H1 (cell line): ENCODE measurements around the gene EGFLAM. TPM values are rescaled to one million over a fixed set of nuclear protein-coding genes. Genes with fewer than 3 reads are reported as not detected.

Source experiments
- CTCF ChIA-PET: fragments of 300-600 bp; sonication (Branson Sonifier 250); formaldehyde crosslinking; loops from one replicate; lab custom pipeline; 2021; ENCODE audit not compliant: partially characterized antibody; lab: Charles Lee
- POLR2A ChIA-PET: fragments of 300-600 bp; sonication (Branson Sonifier 250); formaldehyde crosslinking; loops from one replicate; lab custom pipeline; 2021; ENCODE audit warnings: inconsistent platforms; ENCODE audit not compliant: partially characterized antibody; lab: Charles Lee
- DNase-seq, 2 experiments: peaks; one replicate each; pipeline versions ENCODE4 v3.0.0 to v3.0.0-alpha.2; 2010 to 2022; ENCODE audit warnings: low spot score in 2 of 2, low read depth in 1 of 2, mixed read lengths in 1 of 2
- FAIRE-seq: peaks from 2 replicates; lab custom pipeline; 2011; peaks lifted over from hg19 to GRCh38; lab: Jason Lieb, UNC
- H2AFZ ChIP-seq: 2 replicates; pipeline ENCODE4 v1.8.1; 2012; ENCODE audit warnings: low read length, inconsistent platforms
- H2AK5ac ChIP-seq: 2 replicates; pipeline ENCODE4 v1.6.1; 2013; ENCODE audit warnings: low read depth, low read length
- H2BK120ac ChIP-seq: replicated peaks from 2 replicates; pipeline ENCODE3; 2013; ENCODE audit warnings: low read depth, low read length, inconsistent platforms
- H2BK12ac ChIP-seq: 2 replicates; pipeline ENCODE4 v1.6.1; 2013; ENCODE audit warnings: low read depth, low read length
- H2BK15ac ChIP-seq: 2 replicates; pipeline ENCODE4 v1.6.1; 2013; ENCODE audit warnings: low read length
- H2BK20ac ChIP-seq: 2 replicates; pipeline ENCODE4 v1.6.1; 2013; ENCODE audit warnings: low read length
- H2BK5ac ChIP-seq: 2 replicates; pipeline ENCODE4 v1.6.1; 2013; ENCODE audit warnings: low read depth, low read length
- H3K14ac ChIP-seq: 2 replicates; pipeline ENCODE4 v1.6.1; 2013; ENCODE audit warnings: inconsistent platforms; ENCODE audit not compliant: insufficient read length
- H3K18ac ChIP-seq: 2 replicates; pipeline ENCODE4 v1.6.1; 2013; ENCODE audit warnings: low read length; ENCODE audit errors: extremely low read depth
- H3K23ac ChIP-seq: 2 replicates; pipeline ENCODE4 v1.6.1; 2013; ENCODE audit warnings: inconsistent platforms; ENCODE audit not compliant: insufficient read length
- H3K23me2 ChIP-seq: 2 replicates; pipeline ENCODE4 v1.6.1; 2013; ENCODE audit warnings: low read depth, low read length
- H3K27ac ChIP-seq: 2 replicates; pipeline ENCODE4 v1.6.1; 2011; ENCODE audit warnings: low read depth, low read length, inconsistent platforms
- H3K27me3 ChIP-seq, 4 experiments: replicated peaks in 1 of 4; 1 replicate in 1 of 4; 2 replicates in 3 of 4; pipeline versions ENCODE4 v1.6.1 to v1.8.1; 2011 to 2013; ENCODE audit warnings: low read length in 3 of 4, mild to moderate bottlenecking in 3 of 4, inconsistent platforms in 2 of 4, mixed read lengths in 2 of 4, moderate library complexity in 1 of 4; ENCODE audit not compliant: control insufficient read depth in 3 of 4, insufficient read depth in 3 of 4; ENCODE audit errors: extremely low read depth in 1 of 4
- H3K36me3 ChIP-seq, 4 experiments: 2 replicates each; pipeline versions ENCODE4 v1.6.1 to v1.8.1; 2011 to 2013; ENCODE audit warnings: mild to moderate bottlenecking in 4 of 4, low read length in 3 of 4, moderate library complexity in 2 of 4, control low read depth in 1 of 4, inconsistent platforms in 1 of 4; ENCODE audit not compliant: insufficient read depth in 4 of 4, control insufficient read depth in 2 of 4
- H3K4ac ChIP-seq: replicated peaks from 2 replicates; pipeline ENCODE3; 2013; ENCODE audit warnings: low read length, low read depth, mixed read lengths, inconsistent platforms; ENCODE audit not compliant: insufficient read length
- H3K4me1 ChIP-seq, 4 experiments: replicated peaks in 1 of 4; 1 replicate in 1 of 4; 2 replicates in 3 of 4; pipeline versions ENCODE4 v1.6.1 to v1.8.1; 2011 to 2013; ENCODE audit warnings: low read length in 3 of 4, inconsistent platforms in 2 of 4, mixed read lengths in 1 of 4; ENCODE audit not compliant: insufficient read depth in 4 of 4, control insufficient read depth in 3 of 4
- H3K4me2 ChIP-seq, 2 experiments: 2 replicates each; pipeline versions ENCODE4 v1.6.1 to v1.8.1; 2011 to 2013; ENCODE audit warnings: low read depth in 2 of 2, low read length in 2 of 2, control low read depth in 1 of 2, inconsistent platforms in 1 of 2, mild to moderate bottlenecking in 1 of 2; ENCODE audit not compliant: insufficient read depth in 1 of 2
- H3K4me3 ChIP-seq, 4 experiments: fragments of 200-600, 300-600 bp in 1 of 4; sonication (generic), shearing (Covaris generic), sonication (Bioruptor Twin) in 1 of 4; 2 replicates each; pipeline versions ENCODE4 v1.5.1 to v1.8.1; 2011 to 2016; ENCODE audit warnings: low read length in 4 of 4, low read depth in 3 of 4, control low read depth in 2 of 4, inconsistent platforms in 2 of 4, mild to moderate bottlenecking in 2 of 4, mixed read lengths in 1 of 4, moderate library complexity in 1 of 4; ENCODE audit not compliant: insufficient read depth in 2 of 4; ENCODE audit errors: extremely low read depth in 1 of 4
- H3K56ac ChIP-seq: replicated peaks from 2 replicates; pipeline ENCODE3; 2013; ENCODE audit warnings: low read depth, mild to moderate bottlenecking, mixed read lengths, low read length, inconsistent platforms; ENCODE audit not compliant: insufficient read length
- H3K79me1 ChIP-seq: 2 replicates; pipeline ENCODE4 v1.6.1; 2013; ENCODE audit warnings: low read depth, low read length, control low read depth
- H3K79me2 ChIP-seq, 2 experiments: 2 replicates each; pipeline versions ENCODE4 v1.6.1 to v1.8.1; 2012 to 2013; ENCODE audit warnings: low read length in 2 of 2, mild to moderate bottlenecking in 2 of 2, inconsistent platforms in 1 of 2; ENCODE audit not compliant: insufficient read depth in 2 of 2, control insufficient read depth in 1 of 2
- H3K9ac ChIP-seq, 4 experiments: replicated peaks in 1 of 4; 1 replicate in 1 of 4; 2 replicates in 3 of 4; pipeline versions ENCODE4 v1.6.1 to v1.8.1; 2011 to 2013; ENCODE audit warnings: low read depth in 3 of 4, low read length in 3 of 4, control low read depth in 2 of 4, mild to moderate bottlenecking in 2 of 4, moderate library complexity in 2 of 4, inconsistent platforms in 1 of 4; ENCODE audit errors: extremely low read depth in 1 of 4
- H3K9me3 ChIP-seq, 2 experiments: 2 replicates each; pipeline versions ENCODE4 v1.6.1 to v1.8.1; 2012 to 2013; ENCODE audit warnings: mild to moderate bottlenecking in 2 of 2, moderate library complexity in 2 of 2, control low read depth in 1 of 2, inconsistent platforms in 1 of 2, low read depth in 1 of 2, low read length in 1 of 2, mixed read lengths in 1 of 2; ENCODE audit not compliant: insufficient read depth in 2 of 2
- H4K20me1 ChIP-seq, 2 experiments: replicated peaks in 1 of 2; 2 replicates each; pipeline versions ENCODE3 to v1.8.1; 2011 to 2013; ENCODE audit warnings: inconsistent platforms in 2 of 2, low read length in 2 of 2, mild to moderate bottlenecking in 1 of 2; ENCODE audit not compliant: insufficient read depth in 2 of 2, control insufficient read depth in 1 of 2
- H4K5ac ChIP-seq: 2 replicates; pipeline ENCODE4 v1.6.1; 2013; ENCODE audit warnings: low read length, low read depth, mixed read lengths, inconsistent platforms; ENCODE audit not compliant: insufficient read length
- H4K8ac ChIP-seq: 2 replicates; pipeline ENCODE4 v1.8.0; 2013; ENCODE audit warnings: mild to moderate bottlenecking, moderate library complexity, low read length, inconsistent platforms; ENCODE audit not compliant: insufficient read depth; ENCODE audit errors: extremely low read depth
- H4K91ac ChIP-seq: replicated peaks from 2 replicates; pipeline ENCODE3; 2013; ENCODE audit warnings: low read length, mixed read lengths, inconsistent platforms; ENCODE audit not compliant: insufficient read length
- CEBPB ChIP-seq: IDR thresholded peaks from 2 replicates; pipeline ENCODE4 v1.6.1; 2012; ENCODE audit warnings: low read depth, low read length
- GTF2F1 ChIP-seq: IDR thresholded peaks from 2 replicates; pipeline ENCODE4 v1.6.1; 2012; ENCODE audit warnings: low read depth, low read length, improper control_type of control experiment, borderline replicate concordance
- KDM1A ChIP-seq: fragments of 200-600, 300-600 bp; sonication (generic); IDR thresholded peaks from 2 replicates; pipeline ENCODE4 v1.7.1; 2016; ENCODE audit warnings: mild to moderate bottlenecking, low read length, borderline replicate concordance
- NANOG ChIP-seq: IDR thresholded peaks from 2 replicates; pipeline ENCODE4 v1.6.1; 2011; ENCODE audit warnings: low read length, low read depth, mild to moderate bottlenecking, inconsistent platforms; ENCODE audit not compliant: insufficient read depth, poor library complexity, severe bottlenecking
- SIRT6 ChIP-seq: IDR thresholded peaks from one replicate; pipeline ENCODE4 v1.7.1; 2012; ENCODE audit warnings: low read length, inconsistent platforms
- WGBS, 2 experiments: shearing (Covaris generic) in 1 of 2; methylation state at CpG; one replicate each; pipeline versions ENCODE4 v1.1.6 to v1.1.7; 2013 to 2015; ENCODE audit warnings: low lambda C conversion rate in 2 of 2, mixed read lengths in 2 of 2, inconsistent platforms in 1 of 2, low coverage in 1 of 2, missing lambda C conversion rate in 1 of 2; ENCODE audit not compliant: insufficient replicate concordance in 2 of 2, insufficient coverage in 1 of 2, insufficient read length in 1 of 2; ENCODE audit errors: extremely low coverage in 1 of 2, missing lambda C conversion rate in 1 of 2; 5-methylcytosine and 5-hydroxymethylcytosine counted together
- polyA plus RNA-seq, 7 experiments: library from polyadenylated mRNA; depleted of rRNA in 3 of 7; stranded (reverse) in 5 of 7; unstranded in 2 of 7; fragments of >200 nt in 5 of 7; fragments of 200-250 nt in 2 of 7; gene quantifications; 1 replicate in 5 of 7; 2 replicates in 1 of 7; 4 replicates in 1 of 7; pipeline versions ENCODE4 v1.2.1 to v1.2.3, GENCODE V29; 2011 to 2013; ENCODE audit warnings: missing spikeins in 2 of 7, mixed read lengths in 2 of 7
- total RNA-seq: library from RNA; stranded (reverse); fragmentation: NEBNext Ultra II Directional; extraction: Animal tissue kit (Norgen Biotek cat#: 25700); gene quantifications from 2 replicates; pipeline ENCODE4 v1.2.1, GENCODE V29; 2021

Gene EGFLAM
- total and polyA plus RNA-seq, 2 of the 8 experiments (the other 6 are each of a cell fraction or from before 2014, with no cell fraction given): 0.20 to 0.24 TPM

GRCh38 chr5:38424148-38425060, 166.0 kb downstream of the EGFLAM start:
- DNase-seq (no peak), FAIRE-seq (no peak)
- Histone ChIP-seq H2BK20ac (no peak overlapping the region), H4K8ac (no peak overlapping the region), H2BK15ac (no peak overlapping the region), H4K91ac (no peak overlapping the region), H3K4me1 (peaks cover 0 to 3% (median under 1%) of the 10 kb centered on the region in 4 experiments; a peak in 1 of 7 replicates), H3K23ac (no peak overlapping the region), H3K14ac (no peak overlapping the region), H3K4me2 (no peak overlapping the region), H3K4me3 (no peak overlapping the region), H3K79me1 (no peaks in the 10 kb centered on the region), H3K4ac (no peak overlapping the region), H3K56ac (no peak overlapping the region), H3K9me3 (no peaks in the 10 kb centered on the region), H3K9ac (no peak overlapping the region), H4K20me1 (no peaks in the 10 kb centered on the region), H3K36me3 (no peaks in the 10 kb centered on the region), H3K27me3 (no peaks in the 10 kb centered on the region), H2BK12ac (no peak overlapping the region), H2BK5ac (no peak overlapping the region), H2AFZ (no peak overlapping the region), H4K5ac (no peak overlapping the region), H3K27ac (no peak overlapping the region), H3K79me2 (no peaks in the 10 kb centered on the region), H2AK5ac (no peak overlapping the region), H3K23me2 (no peaks in the 10 kb centered on the region; the same call in 1 of the 2 replicates), H3K18ac (no peak overlapping the region), H2BK120ac (no peak overlapping the region)
- 68% methylated on average over 4 of the region's 4 CpGs; no CpG with 5 or more reads in 1 of the 2 experiments for WGBS, 2 experiments
- POLR2A ChIA-PET: no interaction called here
- CTCF ChIA-PET: interaction anchor here (1.0 to 6.1 kb wide), 6 partner anchors 13 to 386 kb away, joined by 3 to 27 read pairs (median 4); no protein-coding TSS in a partner anchor
- TF ChIP-seq NANOG (no peak), GTF2F1 (no peak), KDM1A (no peak), CEBPB (no peak), SIRT6 (no peak)
